NOMO-1 (cell line): ENCODE data around the gene CTDSPL.
A peak's percentile ranks its signal among the peaks of the same experiment; 100 is the strongest.

ENCODE experiments used
- DNase-seq, 2 experiments: peaks; one replicate each; lab custom pipeline; 2025; ENCODE audit not compliant: unreplicated experiment in 2 of 2; lab: John Stamatoyannopoulos, UW

Gene CTDSPL

GRCh38 chr3:37997791-37998370 lies 136.2 kb downstream of the CTDSPL start:
- DNase-seq: no peak

- no peak for DNase-seq
Measured at GRCh38 chr3:37999836-38000235, 138.2 kb downstream of the CTDSPL start.

- no peak for DNase-seq
Measured at GRCh38 chr3:38000242-38000916, 138.7 kb downstream of the CTDSPL start.

GRCh38 chr3:38000965-38001455 lies 139.3 kb downstream of the CTDSPL start:
- no peak for DNase-seq

- DNase-seq: no peak
Measured at GRCh38 chr3:38001456-38002081, 139.9 kb downstream of the CTDSPL start.

- no peak for DNase-seq
Measured at GRCh38 chr3:38002291-38002876, 140.7 kb downstream of the CTDSPL start.

- no peak for DNase-seq
Measured at GRCh38 chr3:38002940-38003339, 141.3 kb downstream of the CTDSPL start.

GRCh38 chr3:38003371-38003816 lies 141.7 kb downstream of the CTDSPL start:
- DNase-seq: peak in 1 of 2 experiments; percentile 10

GRCh38 chr3:38003817-38004414 lies 142.2 kb downstream of the CTDSPL start:
- no peak for DNase-seq

GRCh38 chr3:38004415-38005075 lies 142.9 kb downstream of the CTDSPL start:
- DNase-seq: peak in 1 of 2 experiments; percentile 37

- no peak for DNase-seq
Measured at GRCh38 chr3:38005076-38006020, 143.7 kb downstream of the CTDSPL start.

- no peak for DNase-seq
Measured at GRCh38 chr3:38006031-38006430, 144.4 kb downstream of the CTDSPL start.

GRCh38 chr3:38006445-38006995 lies 144.8 kb downstream of the CTDSPL start:
- no peak for DNase-seq

- no peak for DNase-seq
Measured at GRCh38 chr3:38007754-38008090, 146.0 kb downstream of the CTDSPL start.

- DNase-seq: no peak
Measured at GRCh38 chr3:38008191-38008701, 146.6 kb downstream of the CTDSPL start.

- DNase-seq: no peak
Measured at GRCh38 chr3:38008971-38009580, 147.4 kb downstream of the CTDSPL start.

- DNase-seq: peak; percentile 15 to 23
Measured at GRCh38 chr3:38009807-38010591, 148.3 kb downstream of the CTDSPL start.

- no peak for DNase-seq
Measured at GRCh38 chr3:38011111-38011510, 149.4 kb downstream of the CTDSPL start.
